Measurements from ENCODE around the gene CFAP74. TPM values are rescaled to one million over a fixed set of nuclear protein-coding genes. Genes with fewer than 3 reads are reported as not detected.

CFAP74 gene
- total and polyA plus RNA-seq, 2 of the 13 experiments (the other 11 are each of a cell fraction or from before 2014, with no cell fraction given): 0.27 to 0.62 TPM

DNA sequence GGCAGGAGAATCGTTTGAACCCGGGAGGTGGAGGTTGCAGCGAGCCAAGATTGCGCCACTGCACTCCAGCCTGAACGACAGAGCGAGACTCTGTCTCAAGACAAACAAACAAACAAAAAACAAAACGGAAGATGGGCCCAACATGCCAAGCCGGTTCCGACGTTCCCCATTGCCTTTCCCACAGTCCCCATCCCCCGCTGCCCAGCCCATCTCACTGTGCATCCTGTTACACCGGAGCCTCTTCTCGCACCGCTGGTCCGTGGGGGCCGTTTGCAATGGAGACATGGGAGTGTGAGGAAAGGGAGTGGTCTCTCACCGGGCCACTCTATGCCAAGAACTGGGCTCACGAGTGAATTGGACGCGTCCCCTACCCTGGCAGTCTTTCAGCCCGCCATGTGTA is 1.3 kb upstream of the CFAP74 start:
- intact Hi-C loops (cut with micrococcal nuclease; ENCODE audit: unreplicated experiment): no loop called here
- Histone ChIP-seq H3K79me2 (ENCODE audit: insufficient read depth, low read length) (no peaks in the 10 kb centered on the region), H4K20me1 (ENCODE audit: insufficient read depth, low read length) (no peaks in the 10 kb centered on the region), H3K36me3 (replicated peaks in 1 of 2; ENCODE audit: control insufficient read depth in 1 of 2, insufficient read depth in 2 of 2, low read length in 2 of 2) (no peaks in the 10 kb centered on the region), H3K4me2 (ENCODE audit: low read depth, low read length) (no peak overlapping the region), H3K4me1 (ENCODE audit: insufficient read depth, low read length) (0 out of 2 replicates have a peak, but pooled peaks cover 6% of the 10 kb centered on the region), H3K9ac (ENCODE audit: insufficient read depth, low read depth, low read length) (no peak overlapping the region), H3K4me3 (replicated peaks in 1 of 3; ENCODE audit: insufficient read depth in 1 of 3, low read depth in 2 of 3, low read length in 3 of 3) (no peak overlapping the region), H2AFZ (ENCODE audit: low read length) (no peak overlapping the region), H3K27me3 (ENCODE audit: control insufficient read depth in 1 of 2, insufficient read depth in 2 of 2, low read length in 2 of 2) (peaks cover 11 to 61% of the 10 kb centered on the region in 2 experiments), H3K9me3 (ENCODE audit: low read length) (no peaks in the 10 kb centered on the region), H3K27ac (ENCODE audit: extremely low read length, insufficient read depth, low read length) (no peak overlapping the region)
- POLR2A ChIA-PET: no interaction called here
- CTCF ChIA-PET (ENCODE audit: low intra/inter-chr PET ratio, low total read pairs): no interaction called here
- DNase-seq (ENCODE audit: low spot score) (no peak), ATAC-seq (no peak), FAIRE-seq (no peak)
- in situ Hi-C loops (cut with HindIII; ENCODE audit: extremely low pct_ligation_motif_present, low pct_unique_long_range_greater_than_20kb): no loop called here
- BruUV-seq (replicated peaks): no TSS peak
- WGBS (ENCODE audit: low lambda C conversion rate): 45% methylated on average over 21 of the region's 21 CpGs
- no peak for TF ChIP-seq SMARCC2 (IDR thresholded peaks at IDR 0.05)
- no peak for TF ChIP-seq HOXA9 (CRISPR knock-in tag; IDR thresholded peaks at IDR 0.05; ENCODE audit: borderline replicate concordance)
- TF ChIP-seq MTERF4 (CRISPR knock-in tag; IDR thresholded peaks at IDR 0.05): no peak
- no peak for TF ChIP-seq TEAD3 (CRISPR knock-in tag; optimal IDR thresholded peaks at IDR 0.05; ENCODE audit: borderline replicate concordance)
- TF ChIP-seq ZNF777 (CRISPR knock-in tag; IDR thresholded peaks at IDR 0.05): no peak
- TF ChIP-seq KDM3A (CRISPR knock-in tag; IDR thresholded peaks at IDR 0.05; ENCODE audit: low read depth): no peak
- TF ChIP-seq ZFP1 (CRISPR knock-in tag; IDR thresholded peaks at IDR 0.05): no peak
- TF ChIP-seq SMAD9 (CRISPR knock-in tag; IDR thresholded peaks at IDR 0.05): no peak
- TF ChIP-seq, protein P1, sequence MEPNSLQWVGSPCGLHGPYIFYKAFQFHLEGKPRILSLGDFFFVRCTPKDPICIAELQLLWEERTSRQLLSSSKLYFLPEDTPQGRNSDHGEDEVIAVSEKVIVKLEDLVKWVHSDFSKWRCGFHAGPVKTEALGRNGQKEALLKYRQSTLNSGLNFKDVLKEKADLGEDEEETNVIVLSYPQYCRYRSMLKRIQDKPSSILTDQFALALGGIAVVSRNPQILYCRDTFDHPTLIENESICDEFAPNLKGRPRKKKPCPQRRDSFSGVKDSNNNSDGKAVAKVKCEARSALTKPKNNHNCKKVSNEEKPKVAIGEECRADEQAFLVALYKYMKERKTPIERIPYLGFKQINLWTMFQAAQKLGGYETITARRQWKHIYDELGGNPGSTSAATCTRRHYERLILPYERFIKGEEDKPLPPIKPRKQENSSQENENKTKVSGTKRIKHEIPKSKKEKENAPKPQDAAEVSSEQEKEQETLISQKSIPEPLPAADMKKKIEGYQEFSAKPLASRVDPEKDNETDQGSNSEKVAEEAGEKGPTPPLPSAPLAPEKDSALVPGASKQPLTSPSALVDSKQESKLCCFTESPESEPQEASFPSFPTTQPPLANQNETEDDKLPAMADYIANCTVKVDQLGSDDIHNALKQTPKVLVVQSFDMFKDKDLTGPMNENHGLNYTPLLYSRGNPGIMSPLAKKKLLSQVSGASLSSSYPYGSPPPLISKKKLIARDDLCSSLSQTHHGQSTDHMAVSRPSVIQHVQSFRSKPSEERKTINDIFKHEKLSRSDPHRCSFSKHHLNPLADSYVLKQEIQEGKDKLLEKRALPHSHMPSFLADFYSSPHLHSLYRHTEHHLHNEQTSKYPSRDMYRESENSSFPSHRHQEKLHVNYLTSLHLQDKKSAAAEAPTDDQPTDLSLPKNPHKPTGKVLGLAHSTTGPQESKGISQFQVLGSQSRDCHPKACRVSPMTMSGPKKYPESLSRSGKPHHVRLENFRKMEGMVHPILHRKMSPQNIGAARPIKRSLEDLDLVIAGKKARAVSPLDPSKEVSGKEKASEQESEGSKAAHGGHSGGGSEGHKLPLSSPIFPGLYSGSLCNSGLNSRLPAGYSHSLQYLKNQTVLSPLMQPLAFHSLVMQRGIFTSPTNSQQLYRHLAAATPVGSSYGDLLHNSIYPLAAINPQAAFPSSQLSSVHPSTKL (CRISPR knock-in tag; IDR thresholded peaks at IDR 0.05): no peak
- TF ChIP-seq, protein P2, sequence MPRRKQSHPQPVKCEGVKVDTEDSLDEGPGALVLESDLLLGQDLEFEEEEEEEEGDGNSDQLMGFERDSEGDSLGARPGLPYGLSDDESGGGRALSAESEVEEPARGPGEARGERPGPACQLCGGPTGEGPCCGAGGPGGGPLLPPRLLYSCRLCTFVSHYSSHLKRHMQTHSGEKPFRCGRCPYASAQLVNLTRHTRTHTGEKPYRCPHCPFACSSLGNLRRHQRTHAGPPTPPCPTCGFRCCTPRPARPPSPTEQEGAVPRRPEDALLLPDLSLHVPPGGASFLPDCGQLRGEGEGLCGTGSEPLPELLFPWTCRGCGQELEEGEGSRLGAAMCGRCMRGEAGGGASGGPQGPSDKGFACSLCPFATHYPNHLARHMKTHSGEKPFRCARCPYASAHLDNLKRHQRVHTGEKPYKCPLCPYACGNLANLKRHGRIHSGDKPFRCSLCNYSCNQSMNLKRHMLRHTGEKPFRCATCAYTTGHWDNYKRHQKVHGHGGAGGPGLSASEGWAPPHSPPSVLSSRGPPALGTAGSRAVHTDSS (CRISPR knock-in tag; conservative IDR thresholded peaks at IDR 0.05): no peak
- TF ChIP-seq, protein P3, sequence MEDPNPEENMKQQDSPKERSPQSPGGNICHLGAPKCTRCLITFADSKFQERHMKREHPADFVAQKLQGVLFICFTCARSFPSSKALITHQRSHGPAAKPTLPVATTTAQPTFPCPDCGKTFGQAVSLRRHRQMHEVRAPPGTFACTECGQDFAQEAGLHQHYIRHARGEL (CRISPR knock-in tag; IDR thresholded peaks at IDR 0.05): no peak
- TF ChIP-seq, protein P4, sequence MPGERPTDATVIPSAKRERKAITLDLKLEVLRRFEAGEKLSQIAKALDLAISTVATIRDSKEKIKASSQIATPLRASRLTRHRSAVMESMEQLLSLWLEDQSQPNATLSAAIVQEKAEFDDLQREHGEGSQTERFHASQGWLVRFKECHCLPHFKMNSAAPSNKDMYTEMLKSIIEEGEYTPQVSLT (CRISPR knock-in tag; IDR thresholded peaks at IDR 0.05; ENCODE audit: borderline replicate concordance, low read depth): no peak
- TF ChIP-seq FUBP1 (CRISPR knock-in tag; IDR thresholded peaks at IDR 0.05; ENCODE audit: borderline replicate concordance): no peak

All from HepG2 (cell line).